Ascending aorta (tissue), 2 donors: ENCODE data around the gene PRXL2B. TPM values are rescaled to one million over a fixed set of nuclear protein-coding genes. Genes with fewer than 3 reads are reported as not detected.
A peak's percentile ranks its signal among the peaks of the same experiment; 100 is the strongest.

Source experiments
- DNase-seq, 2 donors: peaks; one replicate each; pipeline ENCODE4 v3.0.0-alpha.2; 2019; ENCODE audit warnings: low spot score in 2 of 2
- H3K27ac ChIP-seq, 2 donors: fragments of 200-600 bp; sonication (generic); one replicate each; pipeline ENCODE4 v1.5.1; 2016 to 2017; ENCODE audit warnings: mild to moderate bottlenecking in 1 of 2
- H3K27me3 ChIP-seq: fragments of 200-600 bp; sonication (generic); one replicate; pipeline ENCODE4 v1.5.1; 2017
- H3K36me3 ChIP-seq, 2 donors: fragments of 200-600 bp; sonication (generic); one replicate each; pipeline ENCODE4 v1.5.1; 2016
- H3K4me1 ChIP-seq, 2 donors: fragments of 200-600 bp; sonication (generic); one replicate each; pipeline ENCODE4 v1.5.1; 2016 to 2017; ENCODE audit warnings: mild to moderate bottlenecking in 1 of 2
- H3K4me3 ChIP-seq, 2 donors: fragments of 200-600 bp; sonication (generic); one replicate each; pipeline ENCODE4 v1.5.1; 2016 to 2017; ENCODE audit warnings: mild to moderate bottlenecking in 1 of 2
- H3K9me3 ChIP-seq, 2 donors: fragments of 200-600 bp; sonication (generic); one replicate each; pipeline ENCODE4 v1.5.1; 2016
- intact Hi-C: fragments of 100-400 bp; cut with DNase I; formaldehyde crosslinking; loops from one replicate; pipeline ENCODE4 v1.15.1; 2023
- total RNA-seq: library from RNA; depleted of rRNA; stranded (reverse); fragments of >200 nt; gene quantifications from one replicate; pipeline ENCODE4 v1.1.0, GENCODE V29; 2016
- TF ChIP-seq, protein P1 (sequence below), 3 experiments: fragments of 200-600 bp in 2 of 3; fragments of 450-650 bp in 1 of 3; sonication (generic) in 2 of 3; IDR thresholded peaks; one replicate each; pipeline ENCODE4 v1.5.1; 2016 to 2019; ENCODE audit warnings: antibody characterized with exemption in 3 of 3, mild to moderate bottlenecking in 1 of 3, moderate library complexity in 1 of 3

Gene PRXL2B
- total RNA-seq, 1 donor from 2014 or later = 20.1 TPM

DNA sequence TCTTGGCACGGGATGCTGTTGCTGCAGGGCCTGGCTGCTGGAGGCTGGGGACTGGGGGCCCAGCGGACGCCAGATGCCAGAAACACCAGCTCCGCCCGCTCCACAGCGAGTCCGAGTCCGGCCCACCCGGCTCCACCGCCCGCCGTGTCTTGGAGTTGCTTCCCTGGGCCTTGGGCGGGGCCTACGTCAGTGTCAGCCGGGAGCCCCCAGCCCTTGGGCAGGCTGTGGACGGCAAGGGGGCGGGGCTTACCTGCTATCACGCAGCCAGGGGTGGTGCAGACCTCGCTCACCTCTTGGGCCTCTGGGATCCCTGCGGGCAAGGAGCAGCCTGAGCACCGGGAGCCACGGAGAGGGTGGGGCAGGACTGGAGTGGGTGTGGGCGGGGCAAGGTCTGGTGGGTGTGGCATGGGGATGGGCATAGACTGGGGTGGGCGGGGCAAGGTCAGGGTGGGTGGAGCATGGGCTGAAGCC is 24.5 kb downstream of the PRXL2B start:
- H3K36me3 ChIP-seq = no peaks in the 10 kb centered on the region
- H3K4me1 ChIP-seq = no peaks in the 10 kb centered on the region
- intact Hi-C loops = no loop called here
- DNase-seq = peak in 1 of 2 donors; percentile 62
- H3K4me3 ChIP-seq = no peak overlapping the region
- H3K27ac ChIP-seq = no peak overlapping the region
- TF ChIP-seq, protein P1, sequence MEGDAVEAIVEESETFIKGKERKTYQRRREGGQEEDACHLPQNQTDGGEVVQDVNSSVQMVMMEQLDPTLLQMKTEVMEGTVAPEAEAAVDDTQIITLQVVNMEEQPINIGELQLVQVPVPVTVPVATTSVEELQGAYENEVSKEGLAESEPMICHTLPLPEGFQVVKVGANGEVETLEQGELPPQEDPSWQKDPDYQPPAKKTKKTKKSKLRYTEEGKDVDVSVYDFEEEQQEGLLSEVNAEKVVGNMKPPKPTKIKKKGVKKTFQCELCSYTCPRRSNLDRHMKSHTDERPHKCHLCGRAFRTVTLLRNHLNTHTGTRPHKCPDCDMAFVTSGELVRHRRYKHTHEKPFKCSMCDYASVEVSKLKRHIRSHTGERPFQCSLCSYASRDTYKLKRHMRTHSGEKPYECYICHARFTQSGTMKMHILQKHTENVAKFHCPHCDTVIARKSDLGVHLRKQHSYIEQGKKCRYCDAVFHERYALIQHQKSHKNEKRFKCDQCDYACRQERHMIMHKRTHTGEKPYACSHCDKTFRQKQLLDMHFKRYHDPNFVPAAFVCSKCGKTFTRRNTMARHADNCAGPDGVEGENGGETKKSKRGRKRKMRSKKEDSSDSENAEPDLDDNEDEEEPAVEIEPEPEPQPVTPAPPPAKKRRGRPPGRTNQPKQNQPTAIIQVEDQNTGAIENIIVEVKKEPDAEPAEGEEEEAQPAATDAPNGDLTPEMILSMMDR (IDR thresholded peaks at IDR 0.05) = no peak
- peaks cover 0 to 16% of the 10 kb centered on the region in 2 donors for H3K9me3 ChIP-seq
- no peaks in the 10 kb centered on the region for H3K27me3 ChIP-seq

DNA sequence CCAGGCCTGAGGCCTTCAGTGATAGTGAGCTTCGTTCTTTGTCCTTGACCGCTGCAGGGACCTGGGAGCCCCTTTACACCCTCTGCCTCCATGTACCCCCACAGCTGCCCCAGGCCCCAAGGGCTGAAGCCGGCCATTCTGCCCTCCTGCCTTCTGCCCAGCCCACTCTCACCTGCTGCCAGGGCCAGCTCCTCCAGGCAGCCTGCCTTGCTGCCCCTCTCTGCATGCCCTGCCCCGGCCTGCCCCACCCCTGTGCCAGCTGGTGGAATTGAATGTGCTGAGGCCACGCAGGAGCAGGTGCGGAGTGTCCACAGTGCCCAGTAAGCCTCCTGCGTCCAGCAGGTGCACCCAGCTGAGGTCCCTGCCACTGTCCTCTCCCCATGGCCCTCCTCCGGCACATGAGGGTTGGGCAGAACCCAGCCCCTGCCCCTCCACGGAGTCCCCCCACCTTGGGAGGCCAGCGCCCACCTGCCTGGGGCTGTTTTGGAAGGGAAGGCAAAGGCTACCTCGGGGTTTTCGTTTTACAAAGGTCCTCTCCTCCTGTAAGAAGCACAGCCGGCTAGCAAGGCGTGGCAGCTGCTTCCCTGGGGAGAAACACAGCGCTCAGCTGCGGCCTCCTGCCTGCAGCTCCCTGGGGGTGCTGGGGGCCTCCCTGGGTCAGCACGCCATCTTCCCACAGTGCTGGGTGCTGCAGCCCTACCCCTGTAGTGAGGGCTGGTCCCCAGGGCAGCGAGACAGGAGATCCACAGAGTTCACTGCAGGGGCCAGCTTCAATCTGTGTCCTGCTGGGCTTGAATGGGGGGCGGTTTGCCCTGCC is 25.3 kb downstream of the PRXL2B start:
- no peaks in the 10 kb centered on the region for H3K27me3 ChIP-seq
- intact Hi-C loops = no loop called here
- no peak overlapping the region for H3K4me3 ChIP-seq
- H3K4me1 ChIP-seq = no peaks in the 10 kb centered on the region
- no peaks in the 10 kb centered on the region for H3K36me3 ChIP-seq
- DNase-seq = peak in 1 of 2 donors; percentile 60
- peaks cover 0 to 20% of the 10 kb centered on the region in 2 donors for H3K9me3 ChIP-seq
- TF ChIP-seq, protein P1 (IDR thresholded peaks at IDR 0.05) = no peak
- H3K27ac ChIP-seq = no peak overlapping the region

DNA sequence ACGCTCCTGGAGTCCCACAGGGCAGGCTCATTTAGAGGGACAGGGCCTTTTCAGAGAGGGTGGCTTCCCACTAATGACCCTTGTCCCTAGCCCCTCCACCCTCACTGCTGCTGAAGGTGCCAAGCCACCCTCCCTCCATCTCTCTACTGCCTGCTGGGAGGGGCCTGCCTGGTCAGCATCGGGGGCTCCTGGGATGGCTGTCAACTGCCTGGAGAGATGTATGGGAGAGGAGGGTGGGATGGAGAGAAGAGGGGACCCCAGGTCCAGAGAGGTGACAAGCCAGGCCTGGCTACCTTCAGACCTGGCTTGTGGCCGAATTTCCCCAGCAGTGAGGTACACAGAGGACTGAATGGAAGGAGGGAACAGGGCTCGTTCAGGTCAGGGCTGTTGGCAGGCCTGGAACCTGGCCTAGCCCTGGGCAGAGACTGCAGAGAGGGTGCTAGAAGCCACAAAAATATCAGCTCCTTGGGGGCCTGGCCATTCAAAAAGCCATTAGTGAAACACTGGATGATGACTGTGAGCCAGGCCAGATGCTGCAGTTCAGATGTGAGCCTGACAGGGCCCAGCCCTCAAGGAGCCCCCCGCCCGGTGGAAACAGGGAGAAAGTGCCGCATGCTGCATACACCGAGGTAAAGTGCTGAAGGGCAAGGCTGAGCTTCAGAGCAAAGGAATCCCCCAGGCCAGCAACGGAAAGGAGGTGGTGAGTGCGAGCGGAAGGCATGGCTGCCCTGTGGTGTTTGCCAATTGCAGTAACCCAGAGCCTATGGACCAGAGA is 26.2 kb downstream of the PRXL2B start:
- TF ChIP-seq, protein P1 (IDR thresholded peaks at IDR 0.05) = no peak
- peak in 1 of 2 donors; percentile 30 for DNase-seq
- intact Hi-C loops = no loop called here
- H3K4me3 ChIP-seq = no peak overlapping the region
- H3K4me1 ChIP-seq = no peaks in the 10 kb centered on the region
- H3K27me3 ChIP-seq = no peaks in the 10 kb centered on the region
- no peaks in the 10 kb centered on the region for H3K36me3 ChIP-seq
- peaks cover 0 to 20% of the 10 kb centered on the region in 2 donors for H3K9me3 ChIP-seq
- no peak overlapping the region for H3K27ac ChIP-seq

DNA sequence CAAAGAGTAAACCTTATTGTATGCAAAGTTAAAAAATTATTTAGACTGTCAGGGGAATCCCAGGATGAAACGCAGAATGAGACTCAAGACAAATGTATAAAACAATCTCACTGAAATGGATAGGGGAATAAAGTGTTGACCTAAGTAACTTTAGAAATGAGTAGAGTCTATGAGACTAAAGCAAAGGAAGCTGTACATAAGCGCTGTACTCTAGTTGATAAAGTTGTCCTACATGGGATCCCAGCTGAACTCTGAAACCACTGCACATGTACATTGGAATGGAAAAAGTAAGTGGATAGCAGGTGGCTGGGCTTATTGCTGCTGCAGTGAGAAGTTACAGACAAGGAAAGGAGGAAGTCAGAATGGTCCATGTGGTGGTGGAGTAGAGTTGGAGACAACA is 27.6 kb downstream of the PRXL2B start:
- no peak overlapping the region for H3K27ac ChIP-seq
- H3K27me3 ChIP-seq = no peaks in the 10 kb centered on the region
- no peaks in the 10 kb centered on the region for H3K36me3 ChIP-seq
- TF ChIP-seq, protein P1 (IDR thresholded peaks at IDR 0.05) = no peak
- intact Hi-C loops = no loop called here
- no peak overlapping the region for H3K4me3 ChIP-seq
- DNase-seq = peak in 1 of 2 donors; percentile 1
- H3K4me1 ChIP-seq = no peaks in the 10 kb centered on the region
- peaks cover 0 to 20% of the 10 kb centered on the region in 2 donors for H3K9me3 ChIP-seq

DNA sequence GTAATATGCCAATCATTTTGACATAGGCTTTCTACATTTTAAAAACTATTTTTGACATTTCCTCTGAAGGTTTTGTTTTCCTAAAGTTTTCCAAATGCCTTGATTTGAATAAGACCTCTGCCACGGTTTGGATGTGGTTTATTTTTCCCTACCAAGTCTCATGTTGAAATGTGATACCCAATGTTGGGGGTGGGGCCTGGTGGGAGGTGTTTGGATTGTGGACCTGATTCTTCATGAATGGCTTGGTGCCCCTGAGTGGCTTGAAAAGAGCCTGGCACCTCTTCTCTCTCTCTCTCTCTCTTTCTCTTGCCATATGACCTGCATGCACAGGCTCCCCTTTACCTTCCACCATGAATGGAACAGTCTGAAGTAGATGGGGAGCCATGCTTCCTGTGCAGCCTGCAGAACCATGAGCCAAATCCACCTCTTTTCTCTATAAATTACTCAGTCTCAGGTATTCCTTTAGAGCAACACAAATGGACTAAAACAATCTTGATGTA is 31.4 kb downstream of the PRXL2B start:
- H3K27me3 ChIP-seq = no peaks in the 10 kb centered on the region

More for the DNA sequence above, 31.4 kb downstream of the PRXL2B start:
- TF ChIP-seq, protein P1 (IDR thresholded peaks at IDR 0.05) = no peak
- Histone ChIP-seq H3K4me1 (no peaks in the 10 kb centered on the region), H3K27ac (no peak overlapping the region), H3K36me3 (no peaks in the 10 kb centered on the region), H3K9me3 (peaks cover 0 to 23% of the 10 kb centered on the region in 2 donors), H3K4me3 (no peak overlapping the region)
- peak in 1 of 2 donors; percentile 19 for DNase-seq
- intact Hi-C loops = no loop called here
